HG02870 (cell line): ENCODE results near the gene DLG2.
"Not testable (repeated sequence)": the region's sequence is repeated elsewhere in the genome, so short reads cannot be mapped to it uniquely, and the experiment has no call there.

Experiments used
- ATAC-seq: cut with Tn5 transposase; IDR thresholded peaks from one replicate; pipeline ENCODE4 v1.9.1; 2021; ENCODE audit warnings: mild to moderate bottlenecking, moderate library complexity; ENCODE audit not compliant: unreplicated experiment

DLG2 gene

GRCh38 chr11:84333221-84333620 lies 1293.9 kb downstream of the DLG2 start:
- ATAC-seq, result no peak

GRCh38 chr11:84322211-84322610 lies 1304.9 kb downstream of the DLG2 start:
- no peak for ATAC-seq

DNA sequence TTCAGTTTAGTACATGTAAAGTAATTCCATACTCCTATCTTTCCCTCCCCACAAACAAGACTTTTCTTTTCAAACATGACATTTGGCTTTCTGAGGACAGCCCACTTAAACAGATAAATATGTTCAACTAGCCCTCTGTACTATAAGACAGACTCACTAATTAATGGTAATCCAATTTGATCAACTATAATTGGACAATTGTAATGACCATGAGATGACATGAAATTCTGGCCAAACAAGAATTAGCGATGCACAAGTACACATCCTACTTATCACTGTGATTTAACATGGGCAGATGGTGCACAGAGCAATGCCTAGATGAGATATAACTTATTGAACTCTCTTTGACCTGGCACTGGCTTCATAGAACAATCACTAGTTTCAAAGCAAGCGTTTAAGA lies 1307.3 kb downstream of the DLG2 start:
- no peak for ATAC-seq

DNA sequence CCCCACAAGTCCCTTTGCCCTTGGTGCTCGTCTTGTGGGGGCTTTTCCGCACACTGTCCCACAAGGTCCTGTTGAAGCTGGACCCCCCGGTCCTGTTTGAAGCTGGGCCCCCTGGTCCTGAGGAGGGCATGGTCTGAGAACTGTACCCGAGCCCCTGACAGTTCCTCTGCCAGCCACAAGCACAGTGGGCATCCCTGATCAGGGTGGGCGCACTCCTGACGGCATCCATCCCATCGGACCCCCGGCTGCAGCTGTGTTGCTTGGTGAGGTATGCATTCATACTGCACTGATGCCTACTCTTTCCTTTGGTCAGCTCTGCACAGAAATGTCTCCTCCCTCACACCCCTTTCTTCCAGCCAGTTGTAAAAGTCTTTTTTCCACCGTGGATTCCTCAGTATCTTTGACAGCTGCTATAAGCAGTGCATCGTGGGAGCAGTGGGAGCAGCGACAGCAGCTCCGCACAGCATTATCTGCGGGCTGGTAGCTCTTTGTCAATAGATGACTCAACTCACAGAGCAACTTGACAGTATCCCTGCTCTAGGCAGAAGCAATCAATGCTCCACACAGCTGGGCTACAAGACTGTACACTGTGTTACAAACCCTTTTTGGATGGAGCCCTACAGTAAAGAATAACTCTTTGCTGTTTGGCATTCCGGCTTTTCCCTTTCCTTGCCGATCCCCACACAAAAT lies 1310.1 kb downstream of the DLG2 start:
- no peak for ATAC-seq

DNA sequence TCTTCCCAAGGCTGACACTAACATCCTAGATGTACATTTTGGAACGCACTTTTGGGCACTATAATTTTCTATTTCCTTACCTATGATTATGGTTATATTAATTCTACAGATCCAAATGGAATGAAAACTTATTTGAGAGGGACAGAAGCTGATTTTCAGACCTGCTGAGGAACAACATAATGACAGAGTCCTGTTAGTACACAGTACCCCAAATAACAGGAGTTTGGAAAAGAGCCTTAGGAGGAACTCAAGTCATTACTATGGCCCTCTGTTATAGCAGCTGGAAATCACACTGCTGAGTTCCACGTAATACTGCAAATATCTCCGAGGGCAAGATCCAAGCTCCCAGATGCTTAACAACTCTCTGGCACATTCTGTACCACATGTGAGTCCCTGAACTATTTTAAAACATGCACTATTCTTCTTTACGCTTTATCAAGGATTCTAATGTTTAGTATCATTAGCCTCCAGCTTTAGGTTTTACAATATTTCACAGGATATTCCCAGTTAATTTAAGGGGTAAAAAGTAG lies 1313.2 kb downstream of the DLG2 start:
- no peak for ATAC-seq

GRCh38 chr11:84310268-84310667 lies 1316.9 kb downstream of the DLG2 start:
- ATAC-seq, result no peak

DNA sequence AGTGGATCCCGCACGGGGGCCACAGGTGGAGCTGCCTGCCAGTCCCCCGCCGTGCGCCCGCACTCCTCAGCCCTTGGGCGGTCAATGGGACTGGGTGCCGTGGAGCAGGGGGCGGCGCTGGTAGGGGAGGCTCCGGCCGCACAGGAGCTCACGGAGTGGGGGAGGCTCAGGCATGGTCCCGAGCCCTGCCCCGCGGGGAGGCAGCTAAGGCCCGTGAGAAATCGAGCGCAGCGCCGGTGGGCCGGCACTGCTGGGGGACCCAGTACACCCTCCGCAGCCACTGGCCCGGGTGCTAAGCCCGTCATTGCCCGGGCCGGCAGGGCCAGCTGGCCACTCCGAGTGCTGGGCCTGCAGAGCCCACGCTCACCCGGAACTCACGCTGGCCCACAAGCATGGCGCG lies 1318.7 kb downstream of the DLG2 start:
- not testable (repeated sequence) for ATAC-seq

- ATAC-seq, result no peak
Observed at GRCh38 chr11:84300092-84300491, 1327.1 kb downstream of the DLG2 start.

GRCh38 chr11:84297570-84297969 lies 1329.6 kb downstream of the DLG2 start:
- no peak for ATAC-seq

GRCh38 chr11:84295815-84296214 lies 1331.3 kb downstream of the DLG2 start:
- no peak for ATAC-seq

DNA sequence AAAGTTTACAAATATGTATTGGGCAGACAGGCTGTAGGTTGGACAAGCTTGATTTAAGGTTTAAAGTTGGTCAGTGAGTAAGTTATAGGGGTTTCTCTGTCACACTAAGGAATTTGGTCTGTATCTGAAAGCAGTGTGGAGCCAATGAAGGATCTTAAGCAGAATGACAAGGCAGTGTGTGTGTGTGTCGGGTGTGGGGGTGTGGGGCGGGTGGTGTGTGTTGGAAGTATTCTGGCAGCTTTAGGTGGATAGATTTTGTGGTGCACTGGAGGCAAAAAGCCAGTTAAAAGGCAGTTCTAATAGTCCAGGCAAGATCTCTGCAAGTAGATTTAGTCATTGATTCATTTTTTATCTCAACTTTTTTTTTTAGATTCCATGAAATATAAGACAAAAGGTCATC lies 1334.2 kb downstream of the DLG2 start:
- ATAC-seq, result no peak

DNA sequence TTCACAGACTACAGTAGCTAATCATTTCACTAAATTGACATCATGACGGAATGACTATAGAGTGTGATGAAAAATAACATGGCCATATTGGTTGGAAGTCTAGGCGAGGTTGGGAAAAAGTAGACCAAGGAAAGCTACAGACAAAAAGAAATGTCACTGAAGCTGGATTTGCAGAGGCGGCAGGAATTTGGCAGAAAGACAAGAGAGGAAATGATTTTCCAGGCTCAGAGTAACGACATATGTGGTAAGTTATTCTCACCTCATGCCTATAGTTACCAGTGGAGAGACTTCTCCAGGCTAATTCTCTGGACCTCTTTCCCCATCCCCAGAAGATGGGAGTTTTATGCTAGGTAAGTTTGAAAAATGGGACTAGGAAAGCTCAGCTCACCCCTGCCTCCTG lies 1335.1 kb downstream of the DLG2 start:
- ATAC-seq, result no peak

GRCh38 chr11:84290647-84291046 lies 1336.5 kb downstream of the DLG2 start:
- no peak for ATAC-seq

DNA sequence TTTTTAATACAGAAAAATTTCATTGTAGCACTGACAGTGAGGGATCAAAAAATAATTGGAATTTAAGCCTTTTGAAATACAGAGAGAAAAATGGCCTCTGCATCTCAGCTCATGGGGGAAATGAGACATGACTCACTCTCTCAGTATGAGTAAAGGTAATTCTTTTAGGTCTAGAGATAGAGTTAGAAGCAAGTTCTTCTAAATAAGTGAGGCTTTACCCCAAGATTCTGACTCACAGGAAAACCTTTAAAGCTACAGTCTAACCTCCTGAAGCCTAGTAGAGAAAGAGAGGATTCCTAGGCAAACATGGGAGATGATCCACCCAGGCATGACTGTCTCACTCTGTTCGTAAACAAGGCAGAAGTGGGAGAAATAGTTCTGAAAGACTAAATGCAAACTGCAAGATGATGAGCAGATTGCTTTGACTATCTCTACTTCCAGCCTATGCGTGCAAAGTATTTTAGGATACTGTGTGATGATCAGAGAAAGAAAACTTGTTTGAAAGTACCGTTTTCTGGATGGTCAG lies 1337.7 kb downstream of the DLG2 start:
- ATAC-seq, result peak; percentile 99

GRCh38 chr11:84273541-84273940 lies 1353.6 kb downstream of the DLG2 start:
- ATAC-seq, result no peak

DNA sequence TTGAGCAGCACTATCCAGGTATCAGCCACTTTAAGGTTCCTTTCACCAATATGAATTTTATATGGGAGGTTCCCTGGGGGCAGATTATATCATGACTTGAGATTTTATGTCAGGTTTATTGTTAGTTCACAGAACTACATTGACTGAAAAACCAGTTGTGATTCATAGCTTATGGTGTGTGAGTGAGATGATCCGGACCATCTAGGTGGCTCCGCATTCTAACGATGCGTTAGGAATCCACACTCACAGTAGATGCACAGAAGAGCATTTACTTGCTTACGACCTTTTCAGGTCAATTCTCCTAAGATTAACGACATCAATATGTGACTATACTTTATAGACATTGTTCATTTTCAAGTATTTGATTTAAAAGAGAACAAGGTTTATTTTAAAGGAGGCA lies 1356.7 kb downstream of the DLG2 start:
- no peak for ATAC-seq

DNA sequence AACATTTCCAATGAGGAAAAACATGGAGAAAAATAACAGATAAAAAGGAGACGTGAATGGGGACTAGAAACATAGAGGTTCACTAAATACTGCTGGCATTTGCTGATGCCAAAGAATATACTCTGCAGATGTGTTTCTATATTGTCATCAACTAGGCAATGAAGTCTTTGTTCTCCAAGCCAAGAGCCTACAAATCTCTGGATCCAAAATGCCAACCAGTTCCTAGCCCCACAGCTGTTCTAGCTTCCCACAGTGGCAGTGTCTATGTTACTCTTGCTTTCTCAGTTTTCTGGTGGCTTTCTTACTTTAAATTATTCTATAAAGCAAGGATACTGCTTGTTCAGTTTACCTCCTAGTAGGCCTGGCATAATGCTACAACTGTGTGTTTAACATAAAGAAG lies 1363.1 kb downstream of the DLG2 start:
- ATAC-seq, result no peak

DNA sequence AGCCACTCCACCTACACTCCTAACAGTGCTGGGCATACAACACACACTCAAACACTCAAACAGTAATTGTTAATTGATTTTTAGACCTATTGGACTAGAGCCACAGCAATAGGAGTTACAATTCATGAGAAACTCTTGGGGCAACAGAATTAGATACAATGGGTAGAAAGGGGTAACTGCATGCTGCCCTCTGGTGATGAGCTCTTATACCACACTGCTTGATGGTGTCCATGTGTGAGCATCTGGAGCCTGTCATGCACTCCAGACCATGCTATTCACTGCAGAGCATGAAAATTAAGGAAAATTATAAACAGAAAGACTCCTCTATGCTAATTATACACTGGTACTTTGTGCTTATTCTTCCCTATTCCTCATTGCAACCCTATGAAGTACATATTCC lies 1365.4 kb downstream of the DLG2 start:
- ATAC-seq, result peak; percentile 55

DNA sequence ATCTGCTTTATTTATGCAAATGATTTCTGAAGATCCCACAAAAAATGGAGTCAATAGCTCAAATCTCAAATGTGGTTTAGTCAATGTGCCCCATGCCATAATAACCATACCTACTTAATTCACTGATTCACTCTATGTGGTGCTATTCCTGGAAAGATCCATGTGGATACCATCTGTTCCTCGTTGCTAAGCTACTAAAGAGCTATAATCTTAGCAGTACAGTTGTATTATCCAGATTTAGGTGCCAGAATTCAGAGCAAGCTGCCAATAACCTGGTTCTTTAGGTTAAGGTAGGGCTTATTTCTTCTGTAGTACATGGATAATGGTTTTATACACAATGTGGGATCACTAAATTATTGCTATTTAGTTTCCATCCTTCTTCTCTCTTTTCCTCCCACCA lies 1366.3 kb downstream of the DLG2 start:
- ATAC-seq, result no peak

GRCh38 chr11:84256618-84257017 lies 1370.5 kb downstream of the DLG2 start:
- no peak for ATAC-seq

DNA sequence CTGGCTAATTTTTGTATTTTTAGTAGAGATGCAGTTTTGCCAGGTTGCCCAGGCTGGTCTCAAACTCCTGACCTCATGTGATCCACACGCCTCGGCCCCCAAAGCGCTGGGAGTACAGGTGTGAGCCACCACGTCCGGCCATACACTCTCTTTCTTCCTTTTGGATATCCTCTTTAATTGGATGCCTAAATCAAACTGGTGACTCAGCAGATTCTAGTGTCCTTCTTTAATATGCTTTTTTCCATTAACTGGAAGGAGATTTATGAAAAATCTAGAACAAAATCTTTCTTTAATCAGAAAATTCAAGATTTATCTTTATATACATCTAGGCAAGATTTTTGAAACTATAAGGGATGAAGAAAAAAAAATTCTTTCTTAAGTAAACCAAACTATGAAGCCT lies 1371.7 kb downstream of the DLG2 start:
- ATAC-seq, result no peak

- ATAC-seq, result no peak
Observed at GRCh38 chr11:84250834-84251613, 1376.1 kb downstream of the DLG2 start.
